IPS-11a (cell line): ENCODE measurements around the gene ARGLU1.

ENCODE experiments used
- H3K4me3 ChIP-seq: one replicate; pipeline ENCODE4 v1.5.1; 2013; ENCODE audit warnings: low read depth, low read length, control low read depth

The ARGLU1 gene

GRCh38 chr13:106587787-106588186 lies 19.9 kb upstream of the ARGLU1 start:
- H3K4me3 ChIP-seq = no peak overlapping the region

- no peak overlapping the region for H3K4me3 ChIP-seq
These were observed 18.8 kb upstream of the ARGLU1 start for GRCh38 chr13:106586648-106587166.

- no peak overlapping the region for H3K4me3 ChIP-seq
These were observed 13.3 kb upstream of the ARGLU1 start for GRCh38 chr13:106581225-106581624.

GRCh38 chr13:106575896-106576295 lies 8.0 kb upstream of the ARGLU1 start:
- no peak overlapping the region for H3K4me3 ChIP-seq

GRCh38 chr13:106573868-106574267 lies 5.9 kb upstream of the ARGLU1 start:
- no peak overlapping the region for H3K4me3 ChIP-seq

GRCh38 chr13:106573284-106573846 lies 5.4 kb upstream of the ARGLU1 start:
- H3K4me3 ChIP-seq = no peak overlapping the region

GRCh38 chr13:106570299-106570852 lies 2.4 kb upstream of the ARGLU1 start:
- no peak overlapping the region for H3K4me3 ChIP-seq

GRCh38 chr13:106569233-106570095 lies 1.5 kb upstream of the ARGLU1 start:
- H3K4me3 ChIP-seq = no peak overlapping the region

- H3K4me3 ChIP-seq = peak overlapping the region; percentile 97
These were observed 514 bp upstream of the ARGLU1 start for GRCh38 chr13:106568299-106569003.

- H3K4me3 ChIP-seq = peak overlapping the region; percentile 97
These were observed 1.1 kb downstream of the ARGLU1 start for GRCh38 chr13:106566641-106567473.

GRCh38 chr13:106565127-106565775 lies 2.7 kb downstream of the ARGLU1 start:
- H3K4me3 ChIP-seq = no peak overlapping the region

GRCh38 chr13:106562301-106562700 lies 5.6 kb downstream of the ARGLU1 start:
- H3K4me3 ChIP-seq = no peak overlapping the region

- H3K4me3 ChIP-seq = no peak overlapping the region
These were observed 6.3 kb downstream of the ARGLU1 start for GRCh38 chr13:106561551-106562170.

- H3K4me3 ChIP-seq = no peak overlapping the region
These were observed 7.1 kb downstream of the ARGLU1 start for GRCh38 chr13:106560821-106561220.

- no peak overlapping the region for H3K4me3 ChIP-seq
These were observed 9.4 kb downstream of the ARGLU1 start for GRCh38 chr13:106558527-106558926.

GRCh38 chr13:106555631-106556328 lies 12.2 kb downstream of the ARGLU1 start:
- no peak overlapping the region for H3K4me3 ChIP-seq

GRCh38 chr13:106551751-106552150 lies 16.2 kb downstream of the ARGLU1 start:
- no peak overlapping the region for H3K4me3 ChIP-seq

GRCh38 chr13:106551350-106551749 lies 16.6 kb downstream of the ARGLU1 start:
- no peak overlapping the region for H3K4me3 ChIP-seq

GRCh38 chr13:106550570-106551135 lies 17.3 kb downstream of the ARGLU1 start:
- no peak overlapping the region for H3K4me3 ChIP-seq
